Suprapubic skin (tissue), 4 donors: Measurements from ENCODE around the gene STK17A. TPM values are rescaled to one million over a fixed set of nuclear protein-coding genes. Genes with fewer than 3 reads are reported as not detected.
"Not testable (repeated sequence)": the region's sequence is repeated elsewhere in the genome, so short reads cannot be mapped to it uniquely, and the experiment has no call there.

Experiments
- DNase-seq, 2 donors: peaks; one replicate each; pipeline ENCODE4 v3.0.0-alpha.2; 2019; ENCODE audit warnings: low spot score in 2 of 2
- H3K27ac ChIP-seq: fragments of 200-600 bp; sonication (generic); one replicate; pipeline ENCODE4 v1.5.1; 2019
- H3K27me3 ChIP-seq: fragments of 200-600 bp; sonication (generic); one replicate; pipeline ENCODE4 v1.5.1; 2019
- H3K36me3 ChIP-seq: fragments of 200-600 bp; sonication (generic); one replicate; pipeline ENCODE4 v1.5.1; 2019
- H3K4me1 ChIP-seq: fragments of 200-600 bp; sonication (generic); one replicate; pipeline ENCODE4 v1.5.1; 2019
- H3K4me3 ChIP-seq: fragments of 200-600 bp; sonication (generic); one replicate; pipeline ENCODE4 v1.5.1; 2019; ENCODE audit warnings: mild to moderate bottlenecking
- H3K9me3 ChIP-seq: fragments of 200-600 bp; sonication (generic); one replicate; pipeline ENCODE4 v1.5.1; 2019
- CTCF ChIP-seq, 2 donors: fragments of 200-600 bp in 1 of 2; fragments of 450-650 bp in 1 of 2; sonication (generic) in 1 of 2; IDR thresholded peaks; one replicate each; pipeline ENCODE4 v1.5.1; 2016 to 2019; ENCODE audit warnings: antibody characterized with exemption in 2 of 2, mild to moderate bottlenecking in 1 of 2, moderate library complexity in 1 of 2
- EP300 ChIP-seq: sonication (generic); formaldehyde crosslinking; IDR thresholded peaks from one replicate; pipeline ENCODE4 v1.6.1; 2017; ENCODE audit warnings: antibody characterized with exemption
- POLR2A ChIP-seq, 2 donors: fragments of 450-650 bp; IDR thresholded peaks; one replicate each; pipeline ENCODE4 v1.6.1; 2017; ENCODE audit warnings: antibody characterized with exemption in 2 of 2, mild to moderate bottlenecking in 2 of 2, moderate library complexity in 2 of 2
- POLR2AphosphoS5 ChIP-seq, 3 donors: sonication (generic); formaldehyde crosslinking; IDR thresholded peaks; one replicate each; pipeline ENCODE4 v1.6.1; 2017; ENCODE audit warnings: antibody characterized with exemption in 3 of 3
- WGBS: methylation state at CpG from one replicate; pipeline ENCODE4 v1.1.5; 2018; 5-methylcytosine and 5-hydroxymethylcytosine counted together
- total RNA-seq, 4 donors: library from RNA; depleted of rRNA; stranded (reverse); fragments of >200 nt; gene quantifications; one replicate each; pipeline ENCODE4 v1.1.0, GENCODE V29; 2016

The STK17A gene
- total RNA-seq, 4 donors from 2014 or later, result 14.2 to 18.3 (median 15.9) TPM

- Histone ChIP-seq H3K4me3 (no peak overlapping the region), H3K27ac (no peak overlapping the region), H3K9me3 (no peaks in the 10 kb centered on the region), H3K4me1 (peaks cover 14% of the 10 kb centered on the region), H3K36me3 (no peaks in the 10 kb centered on the region), H3K27me3 (no peaks in the 10 kb centered on the region)
- TF ChIP-seq EP300 (no peak), CTCF (IDR thresholded peaks at IDR 0.05) (no peak), POLR2AphosphoS5 (IDR thresholded peaks at IDR 0.05) (no peak), POLR2A (IDR thresholded peaks at IDR 0.05) (no peak)
- DNase-seq, result no peak
- 54% methylated on average over 4 of the region's 4 CpGs for WGBS
Measured at GRCh38 chr7:43591558-43592180, 8.8 kb downstream of the STK17A start.

DNA sequence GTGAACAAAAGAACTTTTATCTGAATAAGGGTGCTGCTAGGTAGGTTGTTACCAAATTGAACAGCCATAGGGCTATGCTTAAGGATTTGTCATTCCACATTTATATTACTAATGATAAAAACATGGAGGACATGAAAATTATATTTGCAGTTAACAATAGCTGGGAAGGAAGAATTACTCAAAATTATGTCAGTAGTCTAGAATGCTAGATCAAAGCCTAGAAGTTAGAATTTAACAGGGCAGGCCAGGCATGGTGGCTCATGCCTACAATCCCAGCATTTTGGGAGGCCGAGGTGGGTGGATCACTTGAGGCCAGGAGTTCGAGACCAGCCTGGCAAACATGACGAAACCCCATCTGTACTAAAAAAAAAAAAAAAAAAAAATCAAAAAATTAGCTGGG, 9.4 kb downstream of the STK17A start:
- H3K4me1 ChIP-seq, result peaks cover 14% of the 10 kb centered on the region
- TF ChIP-seq EP300, result no peak
- TF ChIP-seq CTCF (IDR thresholded peaks at IDR 0.05), result no peak
- TF ChIP-seq POLR2AphosphoS5 (IDR thresholded peaks at IDR 0.05), result no peak
- no peak overlapping the region for H3K4me3 ChIP-seq
- H3K9me3 ChIP-seq, result no peaks in the 10 kb centered on the region
- H3K27ac ChIP-seq, result no peak overlapping the region
- no peak for DNase-seq
- no peaks in the 10 kb centered on the region for H3K27me3 ChIP-seq
- H3K36me3 ChIP-seq, result no peaks in the 10 kb centered on the region
- 100% methylated on average over 3 of the region's 3 CpGs for WGBS

DNA sequence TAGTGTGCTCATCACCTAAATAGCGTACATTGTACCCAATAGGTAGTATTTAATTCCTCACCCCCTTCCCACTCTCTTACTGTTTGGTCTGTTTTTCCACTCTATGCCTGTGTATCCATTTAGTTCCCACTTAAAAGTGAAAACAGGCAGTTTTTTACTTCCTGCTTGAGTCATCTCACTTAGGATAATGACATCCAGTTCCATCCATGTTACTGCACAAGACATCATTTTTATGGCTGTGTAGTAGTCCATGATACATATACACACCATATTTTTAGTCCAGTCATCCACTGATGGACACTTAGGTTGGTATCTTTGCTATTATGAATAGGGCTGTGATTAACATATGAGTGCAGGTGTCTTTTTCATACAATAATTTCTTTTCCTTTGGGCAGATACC, 10.1 kb downstream of the STK17A start:
- H3K9me3 ChIP-seq, result no peaks in the 10 kb centered on the region
- no peak overlapping the region for H3K27ac ChIP-seq
- no peak overlapping the region for H3K4me3 ChIP-seq
- TF ChIP-seq EP300 (no peak), CTCF (IDR thresholded peaks at IDR 0.05) (no peak), POLR2A (IDR thresholded peaks at IDR 0.05) (no peak), POLR2AphosphoS5 (IDR thresholded peaks at IDR 0.05) (no peak)
- DNase-seq, result no peak
- 94% methylated on average over 1 of the region's 1 CpG for WGBS
- H3K36me3 ChIP-seq, result no peaks in the 10 kb centered on the region
- no peaks in the 10 kb centered on the region for H3K27me3 ChIP-seq
- H3K4me1 ChIP-seq, result peaks cover 14% of the 10 kb centered on the region

- Histone ChIP-seq H3K36me3 (peaks cover 5% of the 10 kb centered on the region), H3K27ac (no peak overlapping the region), H3K4me1 (peaks cover 14% of the 10 kb centered on the region), H3K4me3 (no peak overlapping the region), H3K9me3 (no peaks in the 10 kb centered on the region), H3K27me3 (no peaks in the 10 kb centered on the region)
- no peak for TF ChIP-seq POLR2A (IDR thresholded peaks at IDR 0.05)
- no peak for TF ChIP-seq EP300
- no peak for TF ChIP-seq POLR2AphosphoS5 (IDR thresholded peaks at IDR 0.05)
- TF ChIP-seq CTCF (IDR thresholded peaks at IDR 0.05), result no peak
- WGBS, result 85% methylated on average over 2 of the region's 2 CpGs
- no peak for DNase-seq
Measured at GRCh38 chr7:43594020-43594419, 11.1 kb downstream of the STK17A start.

DNA sequence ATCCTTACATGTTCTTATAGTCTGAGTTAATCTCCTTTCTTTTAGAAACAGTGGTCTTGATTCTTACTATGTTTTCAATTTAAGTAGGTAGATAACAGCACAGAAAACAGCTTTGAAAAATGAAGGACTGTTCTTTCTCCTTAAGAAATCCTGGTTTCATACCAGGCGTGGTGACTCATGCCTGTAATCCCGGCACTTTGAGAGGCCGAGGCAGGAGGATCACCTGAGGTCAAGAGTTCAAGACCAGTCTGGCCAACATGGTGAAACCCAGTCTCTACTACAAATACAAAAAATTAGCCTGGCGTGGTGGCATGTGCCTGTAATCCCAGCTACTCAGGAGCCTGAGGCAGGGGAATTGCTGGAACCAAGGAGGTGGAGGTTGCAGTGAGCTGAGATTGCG, 13.5 kb downstream of the STK17A start:
- H3K9me3 ChIP-seq, H3K27ac ChIP-seq, H3K27me3 ChIP-seq, DNase-seq, H3K4me3 ChIP-seq: not testable (repeated sequence)
- peaks cover 12% of the 10 kb centered on the region for H3K4me1 ChIP-seq
- H3K36me3 ChIP-seq, result peaks cover 11% of the 10 kb centered on the region
- WGBS, result 83% methylated on average over 5 of the region's 5 CpGs

DNA sequence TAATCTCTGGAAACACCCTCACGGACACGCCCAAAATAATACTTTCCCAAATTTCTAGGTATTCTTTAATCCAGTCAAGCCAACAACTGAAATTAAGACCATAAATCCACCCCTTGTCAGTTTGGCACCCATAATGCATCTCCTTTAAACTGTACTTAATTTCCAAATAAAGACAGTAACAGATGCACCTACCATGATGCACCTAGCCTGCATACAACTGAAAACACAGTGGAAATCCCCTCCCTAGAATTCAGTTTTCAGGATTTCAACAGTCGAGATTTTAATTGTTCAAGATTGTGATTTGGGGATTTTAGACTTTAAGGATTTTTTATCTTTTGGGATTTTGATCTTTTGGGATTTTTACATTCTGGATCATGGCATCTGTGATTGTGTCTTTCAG, 17.1 kb downstream of the STK17A start:
- TF ChIP-seq CTCF (IDR thresholded peaks at IDR 0.05), result no peak
- TF ChIP-seq EP300, result no peak
- TF ChIP-seq POLR2AphosphoS5 (IDR thresholded peaks at IDR 0.05), result no peak
- TF ChIP-seq POLR2A (IDR thresholded peaks at IDR 0.05), result no peak
- WGBS, result 90% methylated on average over 3 of the region's 3 CpGs
- H3K4me3 ChIP-seq, result no peak overlapping the region
- no peak overlapping the region for H3K27ac ChIP-seq
- peaks cover 13% of the 10 kb centered on the region for H3K4me1 ChIP-seq
- no peak for DNase-seq
- H3K36me3 ChIP-seq, result peaks cover 11% of the 10 kb centered on the region
- H3K27me3 ChIP-seq, result no peaks in the 10 kb centered on the region
- H3K9me3 ChIP-seq, result no peaks in the 10 kb centered on the region
